OCI-LY3 (cell line): ENCODE measurements around the gene PAN3.

ENCODE experiments used
- EZH2phosphoT487 ChIP-seq: fragments of 200-600 bp; shearing (Covaris generic); IDR thresholded peaks from 2 replicates; pipeline ENCODE4 v1.6.1; 2018; ENCODE audit warnings: antibody characterized with exemption, mixed run types, low read depth
- TF ChIP-seq, protein P1 (sequence below): fragments of 200-600, 300-600 bp; sonication (generic); IDR thresholded peaks from 2 replicates; pipeline ENCODE4 v1.5.1; 2014; ENCODE audit warnings: antibody characterized with exemption, low read length, low read depth

DNA sequence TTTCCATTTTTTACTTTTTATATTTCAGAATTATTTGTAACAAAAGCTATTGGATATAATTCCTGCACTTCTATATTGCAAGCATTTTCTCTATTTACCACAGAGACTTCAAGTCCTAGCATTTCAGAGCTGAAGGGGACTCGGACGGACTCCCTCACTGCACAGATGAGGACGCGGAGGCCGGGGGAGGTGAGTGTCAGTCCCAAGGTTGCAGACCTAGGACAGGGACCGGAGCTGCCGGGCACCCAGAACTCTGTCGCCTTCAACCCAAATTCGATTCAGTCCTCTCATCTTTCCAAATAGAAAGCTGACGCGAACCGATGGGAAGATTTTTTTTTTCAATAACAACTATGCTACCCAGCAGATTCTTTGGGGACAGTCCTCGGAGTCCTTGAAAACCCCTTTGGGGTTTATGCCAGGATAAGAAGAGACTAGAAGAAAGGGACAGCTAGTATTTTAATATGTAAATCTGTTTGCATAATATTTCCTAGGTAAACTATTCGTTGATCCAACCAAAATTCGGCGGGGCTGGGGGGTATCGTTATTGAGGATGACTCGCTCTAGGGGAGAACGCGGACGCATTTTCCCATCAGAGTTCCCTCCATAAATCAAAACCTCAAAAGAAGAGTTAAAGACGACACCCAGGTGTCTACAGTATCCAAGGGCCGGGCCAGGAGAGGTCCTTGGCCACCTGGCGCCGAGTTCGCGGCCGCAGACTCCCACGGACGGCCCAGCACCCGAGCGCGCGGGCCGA is 38.8 kb upstream of the PAN3 start:
- TF ChIP-seq EZH2phosphoT487 = no peak
- TF ChIP-seq, protein P1, sequence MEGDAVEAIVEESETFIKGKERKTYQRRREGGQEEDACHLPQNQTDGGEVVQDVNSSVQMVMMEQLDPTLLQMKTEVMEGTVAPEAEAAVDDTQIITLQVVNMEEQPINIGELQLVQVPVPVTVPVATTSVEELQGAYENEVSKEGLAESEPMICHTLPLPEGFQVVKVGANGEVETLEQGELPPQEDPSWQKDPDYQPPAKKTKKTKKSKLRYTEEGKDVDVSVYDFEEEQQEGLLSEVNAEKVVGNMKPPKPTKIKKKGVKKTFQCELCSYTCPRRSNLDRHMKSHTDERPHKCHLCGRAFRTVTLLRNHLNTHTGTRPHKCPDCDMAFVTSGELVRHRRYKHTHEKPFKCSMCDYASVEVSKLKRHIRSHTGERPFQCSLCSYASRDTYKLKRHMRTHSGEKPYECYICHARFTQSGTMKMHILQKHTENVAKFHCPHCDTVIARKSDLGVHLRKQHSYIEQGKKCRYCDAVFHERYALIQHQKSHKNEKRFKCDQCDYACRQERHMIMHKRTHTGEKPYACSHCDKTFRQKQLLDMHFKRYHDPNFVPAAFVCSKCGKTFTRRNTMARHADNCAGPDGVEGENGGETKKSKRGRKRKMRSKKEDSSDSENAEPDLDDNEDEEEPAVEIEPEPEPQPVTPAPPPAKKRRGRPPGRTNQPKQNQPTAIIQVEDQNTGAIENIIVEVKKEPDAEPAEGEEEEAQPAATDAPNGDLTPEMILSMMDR = no peak
